ENCODE measurements around the gene ROCK2.

GRCh38 chr2:11329776-11330175 lies 14.7 kb downstream of the ROCK2 start:
- TF ChIP-seq, protein P1, sequence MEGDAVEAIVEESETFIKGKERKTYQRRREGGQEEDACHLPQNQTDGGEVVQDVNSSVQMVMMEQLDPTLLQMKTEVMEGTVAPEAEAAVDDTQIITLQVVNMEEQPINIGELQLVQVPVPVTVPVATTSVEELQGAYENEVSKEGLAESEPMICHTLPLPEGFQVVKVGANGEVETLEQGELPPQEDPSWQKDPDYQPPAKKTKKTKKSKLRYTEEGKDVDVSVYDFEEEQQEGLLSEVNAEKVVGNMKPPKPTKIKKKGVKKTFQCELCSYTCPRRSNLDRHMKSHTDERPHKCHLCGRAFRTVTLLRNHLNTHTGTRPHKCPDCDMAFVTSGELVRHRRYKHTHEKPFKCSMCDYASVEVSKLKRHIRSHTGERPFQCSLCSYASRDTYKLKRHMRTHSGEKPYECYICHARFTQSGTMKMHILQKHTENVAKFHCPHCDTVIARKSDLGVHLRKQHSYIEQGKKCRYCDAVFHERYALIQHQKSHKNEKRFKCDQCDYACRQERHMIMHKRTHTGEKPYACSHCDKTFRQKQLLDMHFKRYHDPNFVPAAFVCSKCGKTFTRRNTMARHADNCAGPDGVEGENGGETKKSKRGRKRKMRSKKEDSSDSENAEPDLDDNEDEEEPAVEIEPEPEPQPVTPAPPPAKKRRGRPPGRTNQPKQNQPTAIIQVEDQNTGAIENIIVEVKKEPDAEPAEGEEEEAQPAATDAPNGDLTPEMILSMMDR (IDR thresholded peaks at IDR 0.05) = no peak
- TF ChIP-seq POLR2A (IDR thresholded peaks at IDR 0.05) = no peak

All from Peyer's patch (tissue), 4 donors.